NCI-H1417 treated with DMSO at 0.1 percent for 48 hours (cell line): ENCODE data around the gene KRTAP20-2.

Experiments
- DNase-seq: peaks from one replicate; lab custom pipeline; 2025; lab: John Stamatoyannopoulos, UW

Gene KRTAP20-2

DNA sequence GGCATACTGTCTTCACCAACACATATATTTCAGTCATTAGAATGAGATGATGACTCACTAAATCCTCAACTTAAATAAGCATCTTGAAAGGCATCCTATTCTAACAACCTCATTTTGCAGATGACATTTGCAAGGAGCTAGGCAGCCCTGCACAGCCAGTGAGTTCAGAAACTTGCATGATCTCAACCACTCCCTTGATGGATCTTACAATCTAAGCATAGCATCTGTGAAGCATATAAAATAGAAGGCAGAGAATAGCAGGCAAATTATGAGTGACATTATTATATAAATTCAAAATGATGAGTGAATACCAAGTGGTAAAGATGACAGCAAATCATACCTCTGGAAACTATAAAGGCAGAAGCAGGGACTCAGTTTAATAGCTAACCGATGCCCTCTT is 39.3 kb downstream of the KRTAP20-2 start:
- DNase-seq: no peak

- no peak for DNase-seq
Observed at GRCh38 chr21:30676737-30677136, 41.7 kb downstream of the KRTAP20-2 start.

- no peak for DNase-seq
Observed at GRCh38 chr21:30680586-30680985, 45.6 kb downstream of the KRTAP20-2 start.

GRCh38 chr21:30684506-30684905 is 49.5 kb downstream of the KRTAP20-2 start:
- DNase-seq: no peak
